ENCODE results near the gene DDRGK1.

DNA sequence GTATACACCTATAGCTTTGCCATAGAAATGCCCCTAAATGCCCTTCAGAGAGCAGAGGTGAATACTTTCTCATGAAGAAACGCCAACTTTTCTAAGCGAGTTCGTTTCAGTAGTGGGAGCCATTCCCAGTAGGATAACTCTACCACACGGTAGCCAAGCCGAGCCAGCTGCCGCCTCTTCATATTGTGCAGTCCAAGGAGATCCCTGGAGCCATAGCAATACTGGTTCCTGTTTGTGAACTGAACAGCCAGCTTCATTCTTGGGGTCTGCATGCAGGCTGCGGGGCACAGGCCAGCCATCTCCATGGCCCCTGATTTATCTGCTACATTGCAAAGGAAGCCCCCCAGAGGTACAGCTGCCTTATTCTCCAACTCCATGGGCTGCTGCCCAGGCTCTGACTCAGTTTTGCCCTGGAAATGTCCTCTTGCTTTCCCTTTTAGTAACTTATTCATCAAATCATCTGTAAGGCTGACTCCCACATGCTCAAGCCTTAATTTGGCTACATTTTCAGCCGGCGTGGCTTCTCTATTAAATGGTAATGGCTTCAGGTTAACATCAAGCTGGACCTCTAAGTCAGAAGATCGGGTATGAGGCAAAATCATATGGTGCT lies 57.6 kb downstream of the DDRGK1 start:
- TF ChIP-seq, protein P1, sequence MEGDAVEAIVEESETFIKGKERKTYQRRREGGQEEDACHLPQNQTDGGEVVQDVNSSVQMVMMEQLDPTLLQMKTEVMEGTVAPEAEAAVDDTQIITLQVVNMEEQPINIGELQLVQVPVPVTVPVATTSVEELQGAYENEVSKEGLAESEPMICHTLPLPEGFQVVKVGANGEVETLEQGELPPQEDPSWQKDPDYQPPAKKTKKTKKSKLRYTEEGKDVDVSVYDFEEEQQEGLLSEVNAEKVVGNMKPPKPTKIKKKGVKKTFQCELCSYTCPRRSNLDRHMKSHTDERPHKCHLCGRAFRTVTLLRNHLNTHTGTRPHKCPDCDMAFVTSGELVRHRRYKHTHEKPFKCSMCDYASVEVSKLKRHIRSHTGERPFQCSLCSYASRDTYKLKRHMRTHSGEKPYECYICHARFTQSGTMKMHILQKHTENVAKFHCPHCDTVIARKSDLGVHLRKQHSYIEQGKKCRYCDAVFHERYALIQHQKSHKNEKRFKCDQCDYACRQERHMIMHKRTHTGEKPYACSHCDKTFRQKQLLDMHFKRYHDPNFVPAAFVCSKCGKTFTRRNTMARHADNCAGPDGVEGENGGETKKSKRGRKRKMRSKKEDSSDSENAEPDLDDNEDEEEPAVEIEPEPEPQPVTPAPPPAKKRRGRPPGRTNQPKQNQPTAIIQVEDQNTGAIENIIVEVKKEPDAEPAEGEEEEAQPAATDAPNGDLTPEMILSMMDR (IDR thresholded peaks at IDR 0.05) = no peak
- TF ChIP-seq POLR2A (IDR thresholded peaks at IDR 0.05) = no peak

Data from esophagus squamous epithelium (tissue), 4 donors.